ENCODE results near the gene FOXK1.

GRCh38 chr7:4775250-4775847, 93.3 kb downstream of the FOXK1 start, which contains the start of gene AP5Z1:
- no peak for TF ChIP-seq EZH2phosphoT487 (IDR thresholded peaks at IDR 0.05; ENCODE audit: low read depth)
- TF ChIP-seq CTCF (IDR thresholded peaks at IDR 0.05; ENCODE audit: low read depth, low read length) = no peak
